HG03469 (cell line): ENCODE results near the gene TRAPPC12.
"Not testable (repeated sequence)": the region's sequence is repeated elsewhere in the genome, so short reads cannot be mapped to it uniquely, and the experiment has no call there.

Experiments
- ATAC-seq: cut with Tn5 transposase; IDR thresholded peaks from one replicate; pipeline ENCODE4 v1.9.1; 2021; ENCODE audit warnings: mild to moderate bottlenecking, moderate library complexity, moderate number of reproducible peaks; ENCODE audit not compliant: unreplicated experiment

The TRAPPC12 gene

DNA sequence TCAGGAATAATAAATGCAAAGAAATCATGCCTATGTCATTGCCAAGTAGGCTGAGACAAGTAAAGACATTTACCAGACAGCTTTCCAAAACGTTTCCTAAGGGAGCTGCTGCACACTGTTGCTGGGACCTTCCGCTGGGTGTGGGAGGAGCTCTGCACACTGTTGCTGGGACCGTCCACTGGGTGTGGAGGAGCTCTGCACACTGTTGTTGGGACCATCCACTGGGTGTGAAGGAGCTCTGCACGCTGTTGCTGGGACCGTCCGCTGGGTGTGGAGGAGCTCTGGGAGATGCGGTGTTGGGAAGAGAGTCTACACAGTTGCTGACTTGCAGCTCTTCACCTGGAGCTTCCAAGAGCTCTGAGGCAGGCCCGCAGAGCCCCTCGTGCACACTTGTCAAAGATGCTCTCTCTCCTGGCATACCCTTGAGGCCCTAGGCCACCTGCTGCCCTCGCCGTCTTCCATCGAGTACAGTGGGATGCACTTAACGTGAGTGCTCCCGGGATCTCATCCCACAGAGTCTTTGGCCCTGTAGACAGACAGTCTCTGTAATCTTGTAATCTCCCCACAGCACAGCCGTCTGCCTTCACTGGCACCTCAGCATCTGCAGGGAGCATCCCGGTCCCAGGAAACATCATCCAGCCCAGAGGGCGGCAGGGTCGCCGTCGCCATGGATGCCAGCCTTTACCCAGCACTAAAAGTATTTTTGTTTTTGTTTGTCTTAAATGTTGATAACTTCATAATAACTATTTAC lies 51.4 kb downstream of the TRAPPC12 start:
- ATAC-seq = no peak

DNA sequence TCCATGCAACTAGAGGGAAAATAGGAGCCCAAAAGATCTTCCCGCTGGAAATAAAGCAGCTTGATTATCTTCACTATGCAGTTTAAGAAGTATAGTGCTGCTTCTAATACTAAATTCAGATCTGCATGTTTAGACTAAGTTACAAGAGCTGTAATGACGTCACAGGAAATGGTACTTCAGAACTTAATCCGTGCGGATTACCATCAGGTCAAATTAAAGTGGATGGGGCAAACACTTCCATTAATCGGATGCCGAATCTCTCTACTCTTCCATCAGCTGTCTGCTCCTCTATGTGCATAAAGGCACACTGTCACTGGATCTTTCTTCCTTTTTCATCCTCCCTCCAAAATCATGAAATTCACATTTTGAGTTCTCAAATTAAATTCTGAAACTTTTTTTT lies 52.6 kb downstream of the TRAPPC12 start:
- ATAC-seq = no peak

DNA sequence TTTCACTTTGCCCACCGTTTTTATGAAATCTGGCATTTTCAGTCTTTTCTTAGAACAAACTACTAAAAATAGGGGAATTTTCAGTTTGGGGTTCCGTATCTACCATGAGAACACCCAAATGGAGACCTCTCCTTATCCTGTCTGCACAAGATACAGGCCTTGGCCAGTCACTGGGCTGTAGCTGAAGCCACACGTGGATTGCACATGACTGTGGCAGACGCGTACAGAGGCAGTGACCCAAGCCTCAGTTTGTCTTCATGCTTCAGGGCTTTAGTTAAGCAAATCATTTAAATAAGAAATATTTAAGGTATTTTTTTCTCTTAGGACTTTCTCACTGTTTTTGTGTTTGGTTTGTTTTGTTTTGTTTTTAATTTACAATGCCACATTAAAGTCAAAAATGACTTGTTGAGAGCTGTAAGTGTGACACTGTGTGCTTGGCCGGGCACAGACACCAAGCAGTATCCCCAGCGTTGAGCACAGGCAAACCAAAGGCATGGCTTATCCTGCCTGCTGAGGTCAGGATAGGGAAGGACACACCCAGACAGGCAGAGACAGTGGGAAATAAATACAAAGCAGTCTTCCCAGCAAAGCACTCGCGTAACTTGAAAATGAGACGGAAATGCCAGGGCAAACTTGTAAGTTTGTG lies 53.3 kb downstream of the TRAPPC12 start:
- no peak for ATAC-seq

DNA sequence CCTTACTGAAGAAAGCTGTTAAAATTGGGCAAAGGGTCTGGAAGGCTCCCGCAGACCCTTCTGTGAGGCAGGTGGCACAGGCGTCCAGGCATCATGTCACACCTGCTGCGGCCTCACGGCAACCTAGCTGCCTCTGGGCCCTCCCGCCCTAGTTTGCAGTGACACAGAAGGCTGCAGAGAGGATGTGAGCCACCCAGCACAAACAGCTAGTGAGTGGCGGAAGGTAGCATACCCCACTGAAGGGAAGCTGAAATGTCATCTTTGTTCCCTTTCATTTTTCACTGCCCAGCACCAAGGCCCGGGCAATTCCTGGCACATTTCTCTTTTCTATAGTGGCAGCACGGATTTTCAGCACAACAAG lies 53.8 kb downstream of the TRAPPC12 start:
- ATAC-seq = no peak

DNA sequence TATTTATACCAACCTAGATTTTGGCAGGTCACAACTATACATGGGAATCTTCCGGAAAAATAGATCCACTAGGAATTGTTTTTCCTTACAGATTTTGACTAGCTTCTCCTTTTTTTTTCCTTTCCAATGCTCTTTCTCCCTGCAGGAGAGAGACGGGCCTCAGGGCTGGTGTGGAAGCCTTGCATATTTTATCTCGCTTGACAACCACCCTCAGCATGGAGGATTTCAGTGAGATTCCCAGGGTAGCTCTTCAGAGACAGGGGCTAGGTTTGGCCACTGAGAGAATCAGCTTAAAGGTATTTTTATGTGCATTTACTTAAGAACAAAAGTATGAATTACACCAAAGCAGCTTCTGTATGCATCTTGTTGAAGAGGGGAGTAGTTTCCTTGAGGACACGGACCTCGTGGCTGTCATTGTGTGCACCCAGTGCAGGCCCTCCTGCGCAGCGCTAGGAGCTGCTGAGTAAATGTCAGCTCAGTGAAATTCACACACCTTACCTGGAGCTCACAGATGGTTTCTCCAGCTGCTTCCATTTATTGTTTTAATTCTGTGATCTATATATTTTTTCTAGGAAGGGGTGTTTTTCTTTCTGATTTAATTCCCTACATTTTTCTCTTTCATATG lies 54.4 kb downstream of the TRAPPC12 start:
- ATAC-seq = no peak

DNA sequence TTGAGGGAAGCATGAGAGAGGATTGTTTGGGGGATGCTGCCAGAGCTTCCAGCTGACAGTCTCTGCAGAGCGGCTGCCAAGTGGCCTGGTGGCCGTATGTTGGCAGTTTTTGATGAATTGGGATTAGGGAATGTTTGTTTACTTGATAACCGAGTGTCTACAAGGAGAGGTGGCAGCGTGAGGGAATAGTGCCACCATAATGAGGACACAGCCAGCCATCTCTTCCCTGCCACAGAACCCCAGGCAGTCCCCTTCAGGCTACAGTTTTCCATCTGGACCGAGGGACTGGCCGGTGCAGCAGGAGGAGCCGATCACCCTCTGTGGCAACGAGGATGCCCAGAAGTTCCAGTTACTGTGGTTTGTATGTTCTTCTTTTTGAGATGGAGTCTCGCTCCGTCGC lies 55.2 kb downstream of the TRAPPC12 start:
- ATAC-seq = no peak

DNA sequence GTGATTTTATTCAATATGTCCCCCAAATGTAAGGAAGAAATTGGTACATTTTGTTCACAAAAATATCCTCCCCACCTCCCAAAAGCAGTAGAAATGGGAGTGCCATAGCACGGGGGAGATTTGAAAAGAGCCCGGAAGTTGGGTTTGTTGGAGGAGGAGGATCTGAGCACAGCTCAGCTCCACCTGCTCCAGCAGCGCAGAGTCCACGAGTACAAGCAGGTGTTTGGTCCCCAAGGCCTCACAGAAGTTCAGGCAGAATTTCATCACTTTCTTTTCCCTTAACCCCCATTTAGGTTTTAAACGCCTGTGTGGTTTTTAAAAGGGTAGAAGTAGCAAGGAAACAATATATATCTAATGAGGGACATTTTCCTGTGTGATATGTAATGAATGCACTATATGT lies 56.0 kb downstream of the TRAPPC12 start:
- ATAC-seq = no peak

DNA sequence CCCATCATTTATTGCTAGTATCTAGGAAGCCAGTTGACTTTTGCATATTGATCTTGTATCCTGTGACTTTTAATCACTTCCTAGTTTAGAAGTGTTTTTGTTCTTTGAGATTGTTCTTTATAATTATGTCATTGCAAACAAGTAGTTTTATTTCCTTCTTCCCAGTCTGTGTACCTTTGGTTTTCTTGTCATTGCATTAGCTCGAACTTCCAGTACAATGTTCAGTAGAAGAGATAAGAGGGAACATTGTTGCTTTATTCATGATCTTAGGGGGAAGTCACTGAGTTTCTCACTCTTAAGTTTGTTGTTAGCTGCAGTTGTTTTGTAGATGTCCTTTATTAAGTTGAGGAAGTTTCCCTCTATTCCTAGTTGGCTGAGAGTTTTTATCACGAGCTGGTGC lies 61.0 kb downstream of the TRAPPC12 start:
- no peak for ATAC-seq

DNA sequence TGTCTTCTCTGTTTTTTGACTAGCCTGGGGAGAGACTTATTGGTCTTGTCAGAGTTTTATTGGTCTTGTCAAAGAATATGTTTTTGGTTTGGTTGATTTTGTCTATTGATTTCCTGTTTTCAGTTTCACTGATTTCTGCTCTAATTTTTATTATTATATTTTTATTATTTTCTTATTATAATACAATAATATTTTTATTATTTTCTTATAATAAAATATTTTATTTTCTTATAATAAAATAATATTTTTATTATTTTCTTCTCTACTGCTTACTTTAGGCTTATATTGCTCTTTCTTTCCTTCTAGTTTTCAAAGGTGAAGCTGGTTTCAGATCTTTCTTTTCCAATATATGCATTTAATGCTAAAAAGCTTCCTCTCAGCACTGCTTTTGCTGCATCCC lies 62.0 kb downstream of the TRAPPC12 start:
- ATAC-seq = no peak

DNA sequence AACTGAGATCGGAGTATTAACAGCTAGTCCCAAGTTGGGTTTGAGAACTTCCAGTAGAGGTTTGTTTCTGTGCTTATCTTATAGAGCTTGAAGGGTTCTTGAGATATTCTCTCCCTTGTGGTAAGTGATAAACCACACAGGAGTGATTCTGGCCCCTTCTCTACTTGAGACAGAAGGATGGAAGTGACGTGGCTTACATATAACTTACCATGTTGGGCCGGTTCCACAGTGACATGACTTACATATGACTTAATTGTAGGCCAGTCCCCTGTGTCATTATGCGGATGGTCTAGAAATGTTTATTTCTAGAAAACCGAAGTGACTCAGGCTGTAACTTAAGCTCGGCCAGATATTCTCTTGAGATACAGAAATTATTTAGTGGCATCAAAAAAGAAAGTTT lies 62.7 kb downstream of the TRAPPC12 start:
- ATAC-seq = no peak

DNA sequence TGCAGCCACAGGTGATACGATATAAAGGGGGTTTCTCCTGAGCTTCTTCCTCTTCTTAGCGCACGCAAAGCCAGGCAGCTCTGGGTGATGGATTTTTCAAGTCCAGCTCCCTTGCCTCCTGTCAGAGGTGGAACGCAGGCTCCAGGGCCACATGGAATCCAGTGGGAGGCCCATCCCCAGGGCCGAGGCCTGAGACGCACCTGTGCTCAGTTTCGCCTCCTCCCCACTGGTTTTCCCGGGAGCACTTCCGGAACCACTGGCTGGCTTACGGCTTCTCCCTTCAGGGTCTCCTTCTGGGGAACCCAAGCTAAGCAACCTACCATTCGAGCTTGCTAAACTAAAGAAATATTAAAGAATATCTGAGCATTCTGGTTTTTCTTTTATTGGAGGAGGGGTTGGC lies 63.6 kb downstream of the TRAPPC12 start:
- ATAC-seq = no peak

DNA sequence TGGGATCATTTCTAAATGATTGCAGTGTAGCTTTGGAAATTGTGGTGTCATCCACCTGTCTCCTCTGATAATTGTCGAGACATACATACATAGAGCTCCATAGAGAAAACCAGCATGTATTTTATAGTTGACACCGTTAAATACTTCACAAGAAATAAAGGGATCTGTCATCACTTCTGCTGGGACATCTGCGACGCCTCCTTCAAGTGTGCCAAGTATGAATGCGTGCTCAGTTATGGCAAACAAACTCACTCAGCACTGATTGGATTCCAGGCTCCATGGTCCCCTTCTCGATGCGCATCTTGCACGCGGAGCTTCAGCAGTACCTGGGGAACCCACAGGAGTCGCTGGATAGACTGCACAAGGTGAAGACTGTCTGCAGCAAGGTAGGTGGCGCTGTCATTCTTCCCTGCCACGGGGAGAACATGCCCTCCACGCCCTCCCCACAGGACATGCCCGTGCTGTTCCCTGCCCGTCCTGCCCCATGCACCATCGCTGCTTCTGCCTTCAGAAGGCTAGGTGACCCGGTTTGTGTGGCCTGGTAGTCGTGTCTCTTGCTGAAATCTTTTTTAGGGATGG lies 64.1 kb downstream of the TRAPPC12 start:
- no peak for ATAC-seq

DNA sequence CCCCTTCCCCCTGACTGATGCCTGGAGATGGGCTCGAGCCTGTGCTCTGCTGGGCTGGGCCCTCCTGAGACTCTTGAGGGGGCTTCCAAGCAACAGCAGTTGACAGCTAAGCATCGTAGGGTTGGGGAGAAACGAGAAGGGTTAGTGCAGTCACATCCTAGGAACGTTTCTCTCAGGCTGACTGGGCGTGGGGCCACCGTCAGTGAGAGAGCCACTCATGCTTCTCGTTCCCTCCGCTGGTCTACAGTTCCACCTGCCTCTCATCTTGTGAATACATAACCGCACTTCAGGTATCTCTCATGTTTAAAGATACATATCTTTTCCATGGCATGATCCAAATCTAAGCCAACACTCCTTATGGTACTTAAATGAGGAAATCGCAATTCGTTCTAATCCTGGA lies 66.4 kb downstream of the TRAPPC12 start:
- ATAC-seq = no peak

DNA sequence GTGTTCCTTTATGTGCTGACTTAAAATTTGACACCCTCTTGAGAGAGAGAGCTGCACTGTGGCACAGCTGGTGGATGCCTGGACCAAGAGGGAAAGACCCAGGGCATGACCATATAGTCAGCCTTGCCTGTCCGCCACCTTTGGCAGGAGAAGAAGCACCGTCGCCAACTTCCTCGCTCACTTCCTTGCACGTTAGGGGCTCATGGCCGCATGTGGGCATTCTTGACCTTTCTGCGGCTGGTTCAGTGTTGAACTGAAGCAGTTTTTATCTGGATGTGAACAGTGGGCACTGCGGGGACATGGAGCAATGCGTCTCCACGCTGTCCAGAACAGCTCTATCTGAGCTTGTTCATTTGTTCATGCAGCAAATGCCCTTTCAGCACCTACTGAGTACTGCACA lies 66.9 kb downstream of the TRAPPC12 start:
- ATAC-seq = no peak

DNA sequence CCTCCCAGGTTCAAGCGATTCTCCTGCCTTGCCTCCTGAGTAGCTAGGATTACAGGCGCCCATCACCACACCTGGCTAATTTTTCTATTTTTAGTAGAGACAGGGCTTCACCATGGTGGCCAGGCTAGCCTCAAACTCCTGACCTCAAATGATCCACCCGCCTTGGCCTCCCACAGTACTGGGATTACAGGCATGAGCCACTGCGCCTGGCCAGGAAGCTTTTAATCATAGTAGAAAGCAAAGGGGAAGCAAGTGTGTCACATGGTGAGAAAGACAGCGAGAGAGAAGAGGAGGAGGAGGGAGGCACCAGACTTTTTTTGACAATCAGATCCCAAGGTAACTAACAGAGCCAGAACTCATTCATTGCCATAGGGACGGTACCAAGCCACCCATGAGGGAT lies 67.7 kb downstream of the TRAPPC12 start:
- ATAC-seq = not testable (repeated sequence)

DNA sequence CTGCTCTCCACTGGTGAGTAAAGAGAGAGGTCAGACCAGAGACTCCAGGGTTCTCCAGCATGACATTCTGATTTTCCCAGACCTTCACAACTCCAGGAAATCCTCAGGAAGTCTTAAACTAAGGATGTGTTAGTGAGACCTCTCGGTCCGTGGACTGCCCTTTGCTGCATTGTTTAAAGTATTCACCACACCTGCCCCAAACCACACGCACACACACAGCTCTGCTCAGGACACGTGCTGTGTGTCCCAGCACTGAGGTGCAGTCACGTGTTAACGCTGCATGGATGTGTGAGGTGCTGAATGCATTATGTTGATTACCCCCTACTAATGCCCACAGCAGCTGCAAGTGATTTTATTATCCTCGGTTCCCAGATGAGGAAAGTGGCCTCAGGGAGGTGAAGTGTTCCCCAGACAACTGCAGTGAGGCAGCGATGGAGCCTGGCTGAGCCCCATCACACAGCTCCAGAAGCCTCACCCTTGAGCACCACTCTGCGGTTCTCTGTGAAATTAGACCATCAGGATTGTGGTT lies 68.4 kb downstream of the TRAPPC12 start:
- ATAC-seq = no peak

DNA sequence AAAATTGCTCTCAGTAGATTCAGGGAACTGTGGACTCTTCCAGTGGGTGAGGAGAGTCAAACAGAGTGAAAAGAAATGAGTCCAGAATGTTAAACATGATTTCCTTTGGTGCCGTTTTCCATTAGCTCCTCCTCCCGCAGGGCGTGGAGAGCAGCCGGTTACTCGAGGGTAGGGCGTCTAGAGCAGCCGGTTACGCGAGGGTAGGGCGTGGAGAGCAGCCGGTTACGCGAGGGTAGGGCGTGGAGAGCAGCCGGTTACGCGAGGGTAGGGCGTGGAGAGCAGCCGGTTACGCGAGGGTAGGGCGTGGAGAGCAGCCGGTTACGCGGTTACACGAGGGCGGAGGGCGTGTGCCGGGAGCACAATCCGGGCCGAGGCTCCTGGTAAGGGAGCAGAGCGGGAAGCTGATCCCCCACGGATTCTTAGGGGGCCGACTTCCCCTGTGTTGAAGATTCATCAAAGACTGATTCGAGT lies 69.0 kb downstream of the TRAPPC12 start:
- ATAC-seq = not testable (repeated sequence)

DNA sequence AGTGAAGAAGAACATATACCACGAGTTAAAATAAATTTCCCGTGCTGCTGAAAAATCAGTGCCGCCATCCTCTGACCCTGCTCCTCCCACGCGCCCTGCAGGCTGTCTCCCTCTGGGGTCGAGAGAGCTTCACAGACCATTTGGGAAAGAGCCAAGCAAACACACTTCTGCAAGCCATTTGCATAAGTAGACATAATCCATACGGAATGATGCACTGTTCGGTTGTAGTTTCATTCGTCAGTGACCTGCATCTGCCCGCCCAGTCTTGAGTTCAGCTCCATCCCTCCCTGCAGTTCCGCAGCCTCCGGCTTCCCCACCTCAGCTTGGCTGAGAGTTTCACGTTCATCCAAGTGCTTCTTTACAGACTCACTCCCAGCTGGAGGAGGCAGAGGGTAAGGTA lies 69.6 kb downstream of the TRAPPC12 start:
- ATAC-seq = no peak

DNA sequence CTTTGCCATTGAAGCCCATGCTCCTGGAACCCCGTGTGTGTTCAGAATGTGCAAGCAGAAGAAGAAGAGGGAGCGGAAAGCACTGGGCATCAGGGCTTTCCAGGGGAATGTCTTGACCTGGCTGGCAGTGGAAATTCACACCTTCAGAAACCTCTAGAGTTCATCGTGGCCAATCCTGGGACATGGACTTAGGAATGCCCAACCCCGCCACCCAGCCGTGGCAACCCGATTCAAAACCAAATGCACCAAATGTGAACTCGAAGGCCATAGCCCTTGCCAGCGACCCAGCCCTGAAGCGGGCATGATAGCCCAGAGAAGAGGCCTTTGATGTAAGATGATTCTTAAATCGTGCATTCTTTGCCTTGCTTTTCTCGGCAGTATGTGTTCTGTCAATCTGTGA lies 70.4 kb downstream of the TRAPPC12 start:
- ATAC-seq = no peak

DNA sequence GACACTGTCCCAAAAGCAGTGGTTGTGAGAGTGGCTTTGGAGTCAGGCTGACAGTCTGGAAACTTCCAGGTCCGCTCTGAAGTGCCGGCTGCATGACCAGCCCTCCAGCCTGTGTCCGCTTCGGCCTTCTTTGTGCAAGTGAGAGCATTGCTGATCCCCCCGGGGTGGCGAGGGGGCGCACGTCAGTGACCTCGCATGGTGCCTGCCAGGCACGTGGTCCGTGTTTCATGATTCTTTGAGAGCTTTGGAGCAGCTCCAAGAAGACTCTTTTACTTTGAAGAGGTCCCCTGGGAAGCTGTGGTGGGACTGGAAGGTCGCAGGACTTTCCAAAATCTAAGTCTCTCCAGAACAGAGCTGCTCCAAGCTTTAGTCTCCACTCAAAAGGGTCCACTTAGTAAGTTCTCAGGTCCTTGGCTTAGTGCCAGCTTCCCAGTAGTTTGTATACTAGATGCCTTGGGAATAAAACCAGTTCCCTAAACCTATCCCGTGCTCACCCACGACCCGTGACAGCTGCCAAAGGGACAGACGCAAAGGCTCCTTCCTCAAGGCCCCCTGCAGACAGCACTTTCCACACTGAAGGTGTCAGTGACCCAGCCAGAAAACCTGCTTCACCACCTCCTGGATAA lies 71.0 kb downstream of the TRAPPC12 start:
- ATAC-seq = no peak

DNA sequence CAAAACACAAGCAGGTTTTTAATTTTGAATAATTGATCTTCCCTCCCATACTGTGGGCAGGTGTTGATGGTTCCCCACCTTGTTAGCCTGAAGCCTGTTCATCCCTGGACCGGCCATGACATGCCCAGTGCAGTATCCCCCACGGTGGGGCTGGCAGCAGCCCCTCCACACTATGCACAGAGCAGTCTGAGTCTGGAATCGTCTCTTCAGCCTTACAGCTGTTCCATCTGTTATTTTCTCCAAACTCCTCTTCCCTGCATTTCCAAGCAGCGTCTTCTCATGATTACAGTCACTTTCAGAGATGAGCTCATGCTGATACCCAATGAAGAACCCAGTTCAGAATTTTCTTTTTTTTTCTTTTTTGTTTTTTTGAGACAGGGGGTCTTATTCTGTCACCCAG lies 71.7 kb downstream of the TRAPPC12 start:
- no peak for ATAC-seq
